MM.1S (cell line): ENCODE measurements around the gene NPY4R2.
"Not testable (repeated sequence)": the region's sequence is repeated elsewhere in the genome, so short reads cannot be mapped to it uniquely, and the experiment has no call there.

Experiments used
- CTCF ChIP-seq: fragments of 300-600 bp; sonication (generic); IDR thresholded peaks from 2 replicates; pipeline ENCODE4 v1.5.1; 2016; ENCODE audit warnings: antibody characterized with exemption, low read length, mixed read lengths
- EZH2 ChIP-seq: fragments of 300-600 bp; sonication (generic); optimal IDR thresholded peaks from 2 replicates; pipeline ENCODE3; 2017; ENCODE audit warnings: low read depth, mild to moderate bottlenecking, antibody characterized with exemption, low read length, mixed read lengths

GRCh38 chr10:47871485-47872180 is 46.8 kb upstream of the NPY4R2 start:
- TF ChIP-seq CTCF, EZH2: not testable (repeated sequence)
